Ovary (tissue), 9 donors: ENCODE results near the gene KCNMA1. TPM values are rescaled to one million over a fixed set of nuclear protein-coding genes. Genes with fewer than 3 reads are reported as not detected.

Experiments
- DNase-seq, 5 donors: peaks; one replicate each; pipeline ENCODE4 v3.0.0-alpha.2; 2019 to 2020
- H3K27ac ChIP-seq, 2 donors: fragments of 200-600 bp; one replicate each; pipeline versions ENCODE4 v1.5.1 to v1.8.0; 2019 to 2022
- H3K27me3 ChIP-seq: fragments of 200-600 bp; one replicate; pipeline ENCODE4 v1.8.0; 2022
- H3K36me3 ChIP-seq: fragments of 200-600 bp; sonication (generic); one replicate; pipeline ENCODE4 v1.5.1; 2019
- H3K4me1 ChIP-seq: one replicate; pipeline ENCODE4 v1.8.1; 2013; ENCODE audit warnings: mild to moderate bottlenecking, moderate library complexity; ENCODE audit not compliant: insufficient read depth
- H3K4me3 ChIP-seq: fragments of 200-600 bp; sonication (generic); one replicate; pipeline ENCODE4 v1.5.1; 2017
- H3K9me3 ChIP-seq, 2 donors: fragments of 200-600 bp in 1 of 2; sonication (generic) in 1 of 2; one replicate each; pipeline versions ENCODE4 v1.5.1 to v1.8.1; 2013 to 2019; ENCODE audit warnings: mild to moderate bottlenecking in 1 of 2, moderate library complexity in 1 of 2
- CTCF ChIP-seq, 3 donors: fragments of 450-650 bp in 2 of 3; fragments of 200-600 bp in 1 of 3; IDR thresholded peaks; one replicate each; pipeline versions ENCODE4 v1.5.1 to v1.8.0; 2016 to 2022; ENCODE audit warnings: antibody characterized with exemption in 3 of 3, mild to moderate bottlenecking in 1 of 3
- EP300 ChIP-seq: sonication (generic); formaldehyde crosslinking; IDR thresholded peaks from one replicate; pipeline ENCODE4 v1.6.1; 2017; ENCODE audit warnings: antibody characterized with exemption
- POLR2A ChIP-seq: fragments of 450-650 bp; IDR thresholded peaks from one replicate; pipeline ENCODE4 v1.6.1; 2017; ENCODE audit warnings: antibody characterized with exemption, mild to moderate bottlenecking, moderate library complexity
- WGBS, 3 donors: extraction: QIAGEN DNeasy Blood & Tissue Kit in 1 of 3; methylation state at CpG; one replicate each; pipeline versions ENCODE4 v1.1.5 to v1.1.7; 2013 to 2017; 5-methylcytosine and 5-hydroxymethylcytosine counted together
- intact Hi-C, 4 donors: fragments of 100-400 bp; cut with DNase I; formaldehyde crosslinking; loops; one replicate each; pipeline versions ENCODE4 v1.11.0 to v1.15.1; 2022 to 2023
- polyA plus RNA-seq, 2 donors: library from polyadenylated mRNA; stranded (reverse); fragments of 200-250 nt in 1 of 2; fragments of 350-450 nt in 1 of 2; fragmentation: Illumina TruSeq in 1 of 2; extraction: RNeasy Lipid Tissue Mini Kit (QIAGEN cat#74804) in 1 of 2; gene quantifications; one replicate each; pipeline ENCODE4 v1.2.3, GENCODE V29; 2013 to 2014
- total RNA-seq, 7 donors: library from RNA; depleted of rRNA in 2 of 7; stranded (reverse); fragments of >200 nt in 2 of 7; fragmentation: NEBNext Ultra II Directional in 3 of 7; extraction: Animal tissue kit (Norgen Biotek cat#: 25700) in 3 of 7; gene quantifications; one replicate each; pipeline versions ENCODE4 v1.1.0 to v1.2.4, GENCODE V29; 2016 to 2023
- donor health status: DM: no; HTN: no; CAD: no; lungs with moderate emphysema.
- donor health status: DM: no; HTN: no; CAD: no.
- donor health status: Bipolar disorder and iron deficiency.
- donor health status: DM: yes; HTN: yes; CAD: no.
- donor health status: DM: no; HTN: no; CAD: no.
- donor health status: DM: yes; HTN: yes; CAD: no.

The KCNMA1 gene
- total and polyA plus RNA-seq, 9 donors = 7.0 to 83.8 (median 25.1) TPM

GRCh38 chr10:77002872-77003271 lies 634.7 kb downstream of the KCNMA1 start:
- 39 to 85% (median 45%) methylated on average over 2 of the region's 2 CpGs for WGBS, 3 donors
- TF ChIP-seq EP300 (no peak), CTCF (IDR thresholded peaks at IDR 0.05) (no peak), POLR2A (no peak)
- intact Hi-C loops = loop anchor here in 1 of 4 donors (10.0 kb wide), 1 partner anchor 968 kb away; no protein-coding TSS in a partner anchor

GRCh38 chr10:77001206-77001605 lies 636.4 kb downstream of the KCNMA1 start:
- Histone ChIP-seq H3K36me3 (no peaks in the 10 kb centered on the region), H3K4me1 (no peaks in the 10 kb centered on the region), H3K4me3 (no peak overlapping the region), H3K9me3 (no peaks in the 10 kb centered on the region), H3K27me3 (no peaks in the 10 kb centered on the region), H3K27ac (no peak overlapping the region)
- WGBS, 3 donors = 89 to 90% (median 90%) methylated on average over 12 of the region's 12 CpGs
- DNase-seq = no peak
- TF ChIP-seq POLR2A = no peak
- no peak for TF ChIP-seq EP300
- TF ChIP-seq CTCF (IDR thresholded peaks at IDR 0.05) = no peak
- intact Hi-C loops = loop anchor here in 1 of 4 donors (10.0 kb wide), 1 partner anchor 966 kb away; no protein-coding TSS in a partner anchor

More at GRCh38 chr10:77002872-77003271, 634.7 kb downstream of the KCNMA1 start:
- Histone ChIP-seq H3K27me3 (no peaks in the 10 kb centered on the region), H3K4me3 (no peak overlapping the region), H3K36me3 (no peaks in the 10 kb centered on the region), H3K4me1 (no peaks in the 10 kb centered on the region), H3K27ac (no peak overlapping the region), H3K9me3 (no peaks in the 10 kb centered on the region)
- no peak for DNase-seq

GRCh38 chr10:76998451-76998850 lies 639.2 kb downstream of the KCNMA1 start:
- TF ChIP-seq CTCF (IDR thresholded peaks at IDR 0.05) (no peak), POLR2A (no peak), EP300 (no peak)
- intact Hi-C loops = no loop called here
- H3K36me3 ChIP-seq = no peaks in the 10 kb centered on the region
- no peaks in the 10 kb centered on the region for H3K27me3 ChIP-seq
- H3K4me3 ChIP-seq = no peak overlapping the region
- H3K4me1 ChIP-seq = no peaks in the 10 kb centered on the region
- no peaks in the 10 kb centered on the region for H3K9me3 ChIP-seq
- H3K27ac ChIP-seq = no peak overlapping the region
- DNase-seq = no peak
- WGBS, 3 donors = 86 to 88% (median 86%) methylated on average over 2 of the region's 2 CpGs

- no peak for DNase-seq
- H3K4me3 ChIP-seq = no peak overlapping the region
- no peaks in the 10 kb centered on the region for H3K9me3 ChIP-seq
- H3K36me3 ChIP-seq = no peaks in the 10 kb centered on the region
- intact Hi-C loops = no loop called here
- H3K27ac ChIP-seq = no peak overlapping the region
- WGBS, 3 donors = 95 to 99% (median 96%) methylated on average over 3 of the region's 3 CpGs
- no peaks in the 10 kb centered on the region for H3K4me1 ChIP-seq
- TF ChIP-seq POLR2A (no peak), EP300 (no peak), CTCF (IDR thresholded peaks at IDR 0.05) (no peak)
- H3K27me3 ChIP-seq = no peaks in the 10 kb centered on the region
Measured at GRCh38 chr10:76997631-76998030, 640.0 kb downstream of the KCNMA1 start.
